GM21717 (cell line): Measurements from ENCODE around the gene POLR1G.
A peak's percentile ranks its signal among the peaks of the same experiment; 100 is the strongest.

ENCODE experiments used
- ATAC-seq: cut with Tn5 transposase; IDR thresholded peaks from one replicate; pipeline ENCODE4 v1.9.1; 2021; ENCODE audit warnings: mild to moderate bottlenecking, moderate library complexity; ENCODE audit not compliant: unreplicated experiment

The POLR1G gene

GRCh38 chr19:45406226-45407090 is at the start of gene POLR1G:
Gene POLR1G, plus strand, starts transcription at chr19:45406644. Its CDS starts 53 bp downstream, at chr19:45406697.
- ATAC-seq = peak; percentile 56

- ATAC-seq = no peak
Measured at GRCh38 chr19:45356760-45357444, 49.5 kb upstream of the POLR1G start.

- ATAC-seq = no peak
Measured at GRCh38 chr19:45357445-45357783, 49.0 kb upstream of the POLR1G start.

GRCh38 chr19:45358213-45358792 is 48.1 kb upstream of the POLR1G start:
- ATAC-seq = no peak

- no peak for ATAC-seq
Measured at GRCh38 chr19:45361608-45362007, 44.8 kb upstream of the POLR1G start.

GRCh38 chr19:45362291-45362690 is 44.2 kb upstream of the POLR1G start:
- ATAC-seq = no peak

- no peak for ATAC-seq
Measured at GRCh38 chr19:45363861-45364459, 42.5 kb upstream of the POLR1G start.

GRCh38 chr19:45364696-45365095 is 41.7 kb upstream of the POLR1G start:
- ATAC-seq = no peak

GRCh38 chr19:45368127-45368526 is 38.3 kb upstream of the POLR1G start:
- no peak for ATAC-seq

GRCh38 chr19:45368737-45369340 is 37.6 kb upstream of the POLR1G start:
- no peak for ATAC-seq

GRCh38 chr19:45370410-45371204 is 35.8 kb upstream of the POLR1G start, which contains the start of gene ERCC2:
Gene ERCC2, minus strand, starts transcription at chr19:45370573. Its CDS starts 33 bp downstream, at chr19:45370540.
- peak; percentile 87 for ATAC-seq

GRCh38 chr19:45376045-45376724 is 30.3 kb upstream of the POLR1G start:
- no peak for ATAC-seq

GRCh38 chr19:45380107-45380506 is 26.3 kb upstream of the POLR1G start:
- ATAC-seq = no peak

- no peak for ATAC-seq
Measured at GRCh38 chr19:45382426-45382825, 24.0 kb upstream of the POLR1G start.

- ATAC-seq = no peak
Measured at GRCh38 chr19:45385392-45386221, 20.8 kb upstream of the POLR1G start.

GRCh38 chr19:45391346-45391745 is 15.1 kb upstream of the POLR1G start:
- no peak for ATAC-seq

- no peak for ATAC-seq
Measured at GRCh38 chr19:45391871-45392665, 14.4 kb upstream of the POLR1G start.
